ENCODE measurements around the gene UCK1.

DNA sequence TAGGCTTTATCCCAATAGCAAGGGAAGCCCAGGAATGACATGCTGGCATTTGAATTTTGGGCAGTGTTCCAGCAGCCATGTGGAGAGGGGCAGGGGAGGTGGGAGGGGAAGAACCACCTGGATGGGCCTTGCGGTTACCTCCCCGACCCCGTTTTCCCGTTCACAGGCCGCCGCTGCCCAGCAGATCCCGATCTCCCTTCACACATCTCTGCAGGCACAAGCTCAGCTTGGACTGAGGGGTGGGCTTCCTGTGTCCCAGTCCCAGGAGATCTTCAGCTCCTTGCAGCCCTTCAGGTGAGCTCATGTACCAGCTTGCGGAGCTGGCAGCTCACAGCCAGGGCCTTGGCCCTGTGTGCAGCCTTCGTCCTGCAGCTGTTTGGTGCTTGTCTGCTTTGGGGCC is 44.1 kb downstream of the UCK1 start:
- TF ChIP-seq, protein P1, sequence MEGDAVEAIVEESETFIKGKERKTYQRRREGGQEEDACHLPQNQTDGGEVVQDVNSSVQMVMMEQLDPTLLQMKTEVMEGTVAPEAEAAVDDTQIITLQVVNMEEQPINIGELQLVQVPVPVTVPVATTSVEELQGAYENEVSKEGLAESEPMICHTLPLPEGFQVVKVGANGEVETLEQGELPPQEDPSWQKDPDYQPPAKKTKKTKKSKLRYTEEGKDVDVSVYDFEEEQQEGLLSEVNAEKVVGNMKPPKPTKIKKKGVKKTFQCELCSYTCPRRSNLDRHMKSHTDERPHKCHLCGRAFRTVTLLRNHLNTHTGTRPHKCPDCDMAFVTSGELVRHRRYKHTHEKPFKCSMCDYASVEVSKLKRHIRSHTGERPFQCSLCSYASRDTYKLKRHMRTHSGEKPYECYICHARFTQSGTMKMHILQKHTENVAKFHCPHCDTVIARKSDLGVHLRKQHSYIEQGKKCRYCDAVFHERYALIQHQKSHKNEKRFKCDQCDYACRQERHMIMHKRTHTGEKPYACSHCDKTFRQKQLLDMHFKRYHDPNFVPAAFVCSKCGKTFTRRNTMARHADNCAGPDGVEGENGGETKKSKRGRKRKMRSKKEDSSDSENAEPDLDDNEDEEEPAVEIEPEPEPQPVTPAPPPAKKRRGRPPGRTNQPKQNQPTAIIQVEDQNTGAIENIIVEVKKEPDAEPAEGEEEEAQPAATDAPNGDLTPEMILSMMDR (IDR thresholded peaks at IDR 0.05; ENCODE audit: control extremely low read depth in 1 of 3, insufficient read depth in 1 of 3, low read depth in 1 of 3, low read length in 3 of 3), result no peak
- no peak for TF ChIP-seq JUND (IDR thresholded peaks at IDR 0.05; ENCODE audit: low read length)

Measured in H1 (cell line).